GM10266 (cell line): Measurements from ENCODE around the gene BIN1.

ENCODE experiments used
- DNase-seq: peaks from one replicate; pipeline ENCODE4 v3.0.0; 2012; ENCODE audit errors: extremely low spot score
- TF ChIP-seq, protein P1 (sequence below): IDR thresholded peaks from 2 replicates; pipeline ENCODE4 v1.5.1; 2012; ENCODE audit warnings: mild to moderate bottlenecking, low read depth; ENCODE audit not compliant: control insufficient read depth, insufficient read depth; ENCODE audit errors: missing control alignments

The BIN1 gene

DNA sequence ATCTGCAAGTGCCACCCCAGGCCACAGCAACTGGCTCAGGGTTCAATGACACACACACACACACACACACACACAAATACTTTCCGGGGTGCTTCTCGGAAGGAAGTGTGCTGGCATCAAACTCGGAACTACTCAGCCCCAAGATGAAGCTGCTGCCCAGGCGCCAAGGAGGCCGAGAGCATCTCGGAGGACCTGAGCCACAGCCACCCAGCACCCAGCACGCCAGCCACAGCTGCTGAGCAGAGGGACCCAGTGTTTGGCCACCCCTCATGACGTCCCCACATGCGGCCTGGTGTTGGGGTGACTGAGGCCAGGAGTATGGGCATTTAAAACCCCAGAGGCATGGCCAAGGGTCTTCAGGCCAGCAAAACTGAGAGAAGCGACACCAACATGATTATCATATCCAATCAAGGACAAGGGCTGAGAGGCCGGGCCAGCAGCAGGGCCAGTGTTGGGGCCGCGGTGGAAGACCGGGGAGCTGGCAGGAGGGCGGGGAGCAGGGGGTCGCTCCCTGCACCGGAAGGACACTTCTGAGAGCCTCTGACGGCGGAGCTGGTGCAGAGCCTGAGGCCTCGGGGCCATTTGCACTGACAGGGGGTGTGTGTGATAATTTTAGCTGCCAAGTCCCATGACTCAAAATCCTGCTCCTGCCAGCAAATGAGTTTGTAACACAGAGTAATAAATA is 61.8 kb downstream of the BIN1 start:
- DNase-seq: no peak
- TF ChIP-seq, protein P1, sequence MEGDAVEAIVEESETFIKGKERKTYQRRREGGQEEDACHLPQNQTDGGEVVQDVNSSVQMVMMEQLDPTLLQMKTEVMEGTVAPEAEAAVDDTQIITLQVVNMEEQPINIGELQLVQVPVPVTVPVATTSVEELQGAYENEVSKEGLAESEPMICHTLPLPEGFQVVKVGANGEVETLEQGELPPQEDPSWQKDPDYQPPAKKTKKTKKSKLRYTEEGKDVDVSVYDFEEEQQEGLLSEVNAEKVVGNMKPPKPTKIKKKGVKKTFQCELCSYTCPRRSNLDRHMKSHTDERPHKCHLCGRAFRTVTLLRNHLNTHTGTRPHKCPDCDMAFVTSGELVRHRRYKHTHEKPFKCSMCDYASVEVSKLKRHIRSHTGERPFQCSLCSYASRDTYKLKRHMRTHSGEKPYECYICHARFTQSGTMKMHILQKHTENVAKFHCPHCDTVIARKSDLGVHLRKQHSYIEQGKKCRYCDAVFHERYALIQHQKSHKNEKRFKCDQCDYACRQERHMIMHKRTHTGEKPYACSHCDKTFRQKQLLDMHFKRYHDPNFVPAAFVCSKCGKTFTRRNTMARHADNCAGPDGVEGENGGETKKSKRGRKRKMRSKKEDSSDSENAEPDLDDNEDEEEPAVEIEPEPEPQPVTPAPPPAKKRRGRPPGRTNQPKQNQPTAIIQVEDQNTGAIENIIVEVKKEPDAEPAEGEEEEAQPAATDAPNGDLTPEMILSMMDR: no peak

DNA sequence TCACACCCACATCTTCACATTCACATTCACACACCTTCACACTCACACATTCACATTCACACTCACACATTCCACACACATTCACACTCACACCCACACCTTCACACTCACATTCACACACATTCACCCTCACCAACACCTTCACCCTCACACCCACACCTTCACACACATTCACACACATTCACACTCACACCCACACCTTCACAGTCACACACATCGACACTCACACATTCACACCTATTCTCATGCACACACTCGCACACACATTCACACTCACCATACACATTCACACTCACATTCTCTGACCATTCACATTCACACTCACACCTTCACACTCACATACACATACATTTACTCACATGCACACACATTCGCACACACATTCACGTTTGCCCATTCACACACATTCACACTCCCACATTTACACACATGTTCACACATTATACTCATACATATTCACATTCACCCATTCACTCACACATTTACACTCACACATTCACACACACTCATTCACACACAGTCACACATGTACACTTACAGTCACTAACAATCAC is 62.7 kb downstream of the BIN1 start:
- TF ChIP-seq, protein P1: no peak
- no peak for DNase-seq

DNA sequence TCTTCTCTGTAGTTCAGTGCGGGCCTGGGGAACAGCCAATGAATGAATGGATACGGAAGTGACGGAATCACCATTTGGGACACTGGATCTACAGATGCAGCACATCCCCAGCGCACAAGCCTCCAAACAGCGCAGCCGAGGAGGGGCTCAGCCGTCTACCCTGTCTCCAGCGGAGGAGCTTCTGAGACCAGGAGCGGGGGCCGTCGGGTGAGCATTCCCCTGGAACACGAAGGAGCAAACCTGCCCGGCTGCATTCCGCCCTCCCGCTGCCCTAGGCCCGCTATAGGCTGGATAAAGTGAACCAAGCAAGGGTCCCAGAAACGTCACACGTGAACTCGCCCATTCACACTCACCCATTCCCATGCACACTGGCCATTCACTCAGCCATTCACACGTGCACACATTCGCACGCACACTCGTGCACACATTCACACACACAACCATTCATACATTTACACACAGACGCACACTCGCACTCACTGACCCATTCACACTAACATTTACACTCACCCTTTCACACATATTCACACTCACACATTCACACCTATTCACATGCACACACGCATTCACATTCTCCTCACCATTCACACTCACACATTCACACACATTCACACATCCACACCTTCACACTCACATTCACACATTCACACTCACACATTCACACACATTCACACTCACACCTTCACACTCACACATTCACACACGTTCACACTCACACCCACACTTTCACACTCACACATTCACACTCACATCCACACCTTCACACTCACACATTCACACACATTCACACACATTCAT is 63.4 kb downstream of the BIN1 start:
- TF ChIP-seq, protein P1: no peak
- DNase-seq: no peak

DNA sequence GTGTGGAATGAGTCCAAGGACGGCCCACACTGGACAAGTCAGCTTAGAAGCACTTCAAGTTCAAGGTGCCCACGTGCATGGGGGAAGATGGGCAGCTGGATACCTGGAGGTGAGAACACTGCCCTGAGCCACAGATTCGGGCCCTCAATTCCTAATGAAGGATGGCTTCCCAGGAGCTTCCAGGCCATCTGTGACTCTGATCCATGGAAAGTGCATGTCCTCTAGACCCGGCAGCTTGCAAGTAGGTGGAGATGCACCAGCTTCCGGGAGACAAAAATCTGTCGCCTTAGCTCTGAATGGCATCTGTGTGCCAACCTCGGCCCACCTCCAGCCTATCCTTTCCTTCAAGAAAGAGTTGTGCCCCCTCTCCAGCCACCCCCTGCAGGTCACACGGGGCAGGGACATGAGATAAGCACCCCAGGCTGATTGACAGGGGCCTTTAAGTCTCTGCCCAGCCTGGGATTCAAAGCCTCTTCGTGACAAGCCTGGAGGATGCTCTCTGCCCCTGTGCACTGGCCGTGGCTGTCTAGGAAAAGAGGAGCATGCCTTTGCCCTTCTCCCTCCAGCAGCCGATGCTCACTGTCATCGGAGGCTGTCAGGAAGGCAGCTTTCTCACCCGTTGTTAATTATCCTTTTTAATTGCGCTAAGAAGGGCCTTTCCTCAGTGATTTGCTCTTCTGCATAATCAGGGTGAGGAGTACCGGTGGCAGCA is 65.5 kb downstream of the BIN1 start:
- no peak for DNase-seq
- TF ChIP-seq, protein P1: no peak

DNA sequence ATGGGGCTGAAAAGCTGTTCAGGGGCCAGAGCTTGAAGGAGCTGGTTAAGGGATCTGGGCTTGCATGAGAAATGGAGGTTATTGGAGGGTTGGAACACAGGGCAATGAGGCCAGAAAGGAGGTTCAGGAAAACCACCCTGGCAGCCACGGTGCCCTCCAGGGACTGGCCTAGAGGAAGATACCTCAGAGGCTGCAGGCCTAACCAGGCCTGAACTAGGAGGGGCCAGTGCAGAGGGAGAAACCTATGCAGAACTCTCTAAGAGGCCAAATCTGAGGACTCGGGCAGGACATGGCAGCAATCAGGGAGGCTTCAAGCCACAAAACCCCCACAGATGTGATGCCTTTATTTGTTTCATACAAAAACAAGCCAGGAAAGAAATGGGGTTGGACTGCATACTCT is 66.8 kb downstream of the BIN1 start:
- no peak for DNase-seq
- TF ChIP-seq, protein P1: no peak

DNA sequence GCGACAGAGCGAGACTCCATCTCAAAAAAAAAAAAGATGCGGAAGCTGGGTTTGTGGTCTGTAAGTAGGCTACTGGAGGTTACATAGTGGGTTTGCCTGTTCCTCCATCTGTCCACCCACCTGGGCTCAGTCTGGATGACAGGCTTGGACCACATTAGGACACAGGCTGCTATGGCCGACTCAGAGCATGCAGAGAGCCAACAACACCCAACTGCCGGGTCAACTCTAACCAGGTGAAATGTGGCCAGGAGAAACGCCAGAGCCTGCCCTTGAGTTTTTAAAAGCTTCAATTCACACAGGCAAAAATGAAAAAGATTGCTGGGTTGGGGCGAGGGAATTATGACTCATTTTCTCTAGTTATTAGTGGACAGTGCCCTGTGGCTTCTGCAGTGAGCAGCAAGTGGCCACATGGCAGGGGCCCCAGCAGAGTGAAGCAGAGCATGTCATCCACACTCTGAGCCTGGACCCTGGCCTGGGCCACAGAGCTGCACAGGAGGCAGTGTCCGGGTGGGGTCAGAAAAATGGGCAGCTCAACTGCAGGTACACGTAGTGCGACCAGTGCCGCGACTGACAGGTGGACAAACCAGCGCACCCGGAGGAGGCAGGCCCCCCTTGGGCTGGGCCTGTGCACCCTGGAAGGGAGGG is 67.4 kb downstream of the BIN1 start:
- TF ChIP-seq, protein P1: no peak
- DNase-seq: peak; percentile 33
